PFSK-1 (cell line): ENCODE measurements around the gene TMPRSS11B.

Experiments
- POLR2AphosphoS5 ChIP-seq: IDR thresholded peaks from 2 replicates; pipeline ENCODE4 v1.6.1; 2012; ENCODE audit warnings: low read depth, mild to moderate bottlenecking, control low read depth, low read length, moderate library complexity
- REST ChIP-seq, 2 experiments: IDR thresholded peaks; 2 replicates each; pipeline versions ENCODE4 v1.6.1 to v1.8.0; 2011 to 2012; ENCODE audit warnings: low read depth in 2 of 2, low read length in 2 of 2, control low read depth in 1 of 2, inconsistent platforms in 1 of 2, mild to moderate bottlenecking in 1 of 2, moderate library complexity in 1 of 2; ENCODE audit not compliant: insufficient read depth in 1 of 2

GRCh38 chr4:68291256-68291655, 45.8 kb upstream of the TMPRSS11B start:
- no peak for TF ChIP-seq POLR2AphosphoS5
- no peak for TF ChIP-seq REST (IDR thresholded peaks at IDR 0.05; ENCODE audit: insufficient read depth in 1 of 2, low read depth in 2 of 2, low read length in 2 of 2)
